HepG2 (cell line): ENCODE results near the gene TPGS1. TPM values are rescaled to one million over a fixed set of nuclear protein-coding genes. Genes with fewer than 3 reads are reported as not detected.
A peak's percentile ranks its signal among the peaks of the same experiment; 100 is the strongest.

Experiments used
- CREB3 ChIP-seq: sonication (generic); formaldehyde crosslinking; IDR thresholded peaks from 2 replicates; pipeline ENCODE4 v1.5.0; 2020; ENCODE audit warnings: missing genetic modification reagents
- FOXJ3 ChIP-seq: sonication (generic); formaldehyde crosslinking; IDR thresholded peaks from 2 replicates; pipeline ENCODE4 v1.4.0; 2020; ENCODE audit warnings: missing genetic modification reagents, mild to moderate bottlenecking, borderline replicate concordance
- FOXK1 ChIP-seq: sonication (generic); formaldehyde crosslinking; IDR thresholded peaks from 2 replicates; pipeline ENCODE4 v1.4.0; 2020; ENCODE audit warnings: low read depth, missing genetic modification reagents, borderline replicate concordance
- GMEB1 ChIP-seq: sonication (generic); formaldehyde crosslinking; IDR thresholded peaks from 2 replicates; pipeline ENCODE4 v1.5.1; 2020; ENCODE audit warnings: missing genetic modification reagents, mild to moderate bottlenecking, borderline replicate concordance
- HNRNPL ChIP-seq: fragments of 200-400 bp; formaldehyde crosslinking; IDR thresholded peaks from 2 replicates; pipeline ENCODE4 v1.6.1; 2017; ENCODE audit warnings: mild to moderate bottlenecking, low read depth, low read length
- HOXA3 ChIP-seq: sonication (generic); formaldehyde crosslinking; IDR thresholded peaks from 2 replicates; pipeline ENCODE4 v1.5.0; 2020; ENCODE audit warnings: missing genetic modification reagents
- HOXA9 ChIP-seq: sonication (generic); formaldehyde crosslinking; IDR thresholded peaks from 2 replicates; pipeline ENCODE4 v1.8.1; 2022; ENCODE audit warnings: missing genetic modification reagents, mild to moderate bottlenecking, moderate library complexity, borderline replicate concordance
- PBX3 ChIP-seq: sonication (generic); formaldehyde crosslinking; IDR thresholded peaks from 2 replicates; pipeline ENCODE4 v1.8.1; 2023; ENCODE audit warnings: missing genetic modification reagents, inconsistent platforms, borderline replicate concordance
- RFXAP ChIP-seq: sonication (generic); formaldehyde crosslinking; IDR thresholded peaks from 2 replicates; pipeline ENCODE4 v1.4.0; 2020; ENCODE audit warnings: missing genetic modification reagents, borderline replicate concordance
- STAG1 ChIP-seq: sonication (generic); formaldehyde crosslinking; IDR thresholded peaks from 2 replicates; pipeline ENCODE4 v1.4.0; 2020; ENCODE audit warnings: missing genetic modification reagents
- TFDP1 ChIP-seq: IDR thresholded peaks from 2 replicates; pipeline ENCODE4 v1.6.1; 2016; ENCODE audit warnings: missing compliant biosample characterization, missing genetic modification reagents, borderline replicate concordance
- ZFP41 ChIP-seq: sonication (generic); formaldehyde crosslinking; IDR thresholded peaks from 2 replicates; pipeline ENCODE4 v1.4.0; 2020; ENCODE audit warnings: mild to moderate bottlenecking, missing genetic modification reagents, borderline replicate concordance
- ZNF33B ChIP-seq: sonication (generic); formaldehyde crosslinking; IDR thresholded peaks from 2 replicates; pipeline ENCODE4 v1.5.1; 2020; ENCODE audit warnings: mild to moderate bottlenecking, missing genetic modification reagents
- ZNF407 ChIP-seq: sonication (generic); formaldehyde crosslinking; IDR thresholded peaks from one replicate; pipeline ENCODE4 v1.5.1; 2020; ENCODE audit warnings: mild to moderate bottlenecking, missing genetic modification reagents; ENCODE audit errors: not compliant biosample characterization
- polyA plus RNA-seq, 8 experiments: library from polyadenylated mRNA; depleted of rRNA in 3 of 8; stranded (reverse) in 7 of 8; unstranded in 1 of 8; fragments of >200 nt; fragmentation: Illumina TruSeq in 4 of 8; extraction: Trizol in 4 of 8; gene quantifications; 2 replicates each; pipeline versions ENCODE4 v1.2.1 to v1.2.3, GENCODE V29; 2011 to 2016; ENCODE audit warnings: low read depth in 4 of 8, missing spikeins in 1 of 8, mixed read lengths in 1 of 8; ENCODE audit not compliant: insufficient read depth in 1 of 8
- total RNA-seq, 5 experiments: library from RNA; depleted of rRNA; stranded (reverse); fragments of >200 nt; fragmentation: Illumina TruSeq; extraction: Trizol; gene quantifications; 2 replicates each; pipeline ENCODE4 v1.2.3, GENCODE V29; 2016; ENCODE audit warnings: low read depth in 1 of 5

TPGS1 gene
- total and polyA plus RNA-seq, 2 of the 13 experiments (the other 11 are each of a cell fraction or from before 2014, with no cell fraction given): 1.1 to 6.2 TPM

- TF ChIP-seq STAG1 (CRISPR knock-in tag) (peak; percentile 82), ZFP41 (CRISPR knock-in tag) (no peak), HNRNPL (no peak), CREB3 (CRISPR knock-in tag) (no peak), ZNF33B (no peak), ZNF407 (CRISPR knock-in tag) (no peak), PBX3 (CRISPR knock-in tag) (no peak), FOXJ3 (no peak), RFXAP (no peak), HOXA3 (CRISPR knock-in tag) (peak; percentile 56; the same call in 1 of the 2 replicates), HOXA9 (no peak; the same call in 1 of the 2 replicates), FOXK1 (CRISPR knock-in tag) (no peak), GMEB1 (no peak), TFDP1 (CRISPR knock-in tag) (0 out of 2 replicates have a peak, but pooled peaks have one; percentile 27)
Observed at GRCh38 chr19:480016-480855, 27.1 kb upstream of the TPGS1 start (continued).
